Measurements from ENCODE around the gene SDK2. TPM values are rescaled to one million over a fixed set of nuclear protein-coding genes. Genes with fewer than 3 reads are reported as not detected.
A peak's percentile ranks its signal among the peaks of the same experiment; 100 is the strongest.

SDK2 gene
- total and polyA plus RNA-seq, 2 of the 8 experiments (the other 6 are each of a cell fraction or from before 2014, with no cell fraction given): 3.9 to 4.1 TPM

- no peak for TF ChIP-seq SIN3A (conservative IDR thresholded peaks at IDR 0.05 in 1 of 2, IDR thresholded peaks at IDR 0.05 in 1 of 2; ENCODE audit: low read depth in 1 of 2, low read length in 2 of 2)
- TF ChIP-seq TBP (IDR thresholded peaks at IDR 0.05; ENCODE audit: low read depth, low read length): no peak
- TF ChIP-seq MAX (IDR thresholded peaks at IDR 0.05): peak; percentile 54
- TF ChIP-seq KDM5A (IDR thresholded peaks at IDR 0.05; ENCODE audit: low read length): no peak
- no peak for TF ChIP-seq GABPA (IDR thresholded peaks at IDR 0.05; ENCODE audit: borderline replicate concordance, insufficient read depth, low read length)
Measured at GRCh38 chr17:73478768-73479424, 165.3 kb downstream of the SDK2 start (continued).
